Kidney epithelial cell (primary cell): ENCODE results near the gene CDH11. TPM values are rescaled to one million over a fixed set of nuclear protein-coding genes. Genes with fewer than 3 reads are reported as not detected.

ENCODE experiments used
- DNase-seq: peaks from one replicate; pipeline ENCODE4 v3.0.0-alpha.2; 2010; ENCODE audit warnings: low read depth
- H3K27me3 ChIP-seq: 2 replicates; pipeline ENCODE4 v1.6.0; 2011; ENCODE audit warnings: low read length; ENCODE audit not compliant: control insufficient read depth, insufficient read depth
- H3K36me3 ChIP-seq: 2 replicates; pipeline ENCODE4 v1.5.1; 2011; ENCODE audit warnings: low read length; ENCODE audit not compliant: control insufficient read depth, insufficient read depth
- H3K4me3 ChIP-seq: 2 replicates; pipeline ENCODE4 v1.5.1; 2011; ENCODE audit warnings: low read depth, mild to moderate bottlenecking, control low read depth, low read length
- CTCF ChIP-seq: IDR thresholded peaks from 2 replicates; pipeline ENCODE4 v1.5.1; 2011; ENCODE audit warnings: mild to moderate bottlenecking, moderate library complexity, low read length, control low read depth, inconsistent platforms; ENCODE audit not compliant: insufficient read depth, poor library complexity, severe bottlenecking
- total RNA-seq: library from RNA; depleted of rRNA; stranded (reverse); fragments of >200 nt; gene quantifications from 2 replicates; pipeline ENCODE4 v1.2.3, GENCODE V29; 2015

Gene CDH11
- total RNA-seq, 1 donor from 2014 or later: 135 TPM

GRCh38 chr16:65094009-65094408, 27.9 kb downstream of the CDH11 start:
- Histone ChIP-seq H3K4me3 (no peak overlapping the region), H3K27me3 (no peaks in the 10 kb centered on the region), H3K36me3 (no peaks in the 10 kb centered on the region)
- no peak for TF ChIP-seq CTCF
- no peak for DNase-seq

GRCh38 chr16:65083164-65083857, 38.6 kb downstream of the CDH11 start:
- Histone ChIP-seq H3K36me3 (no peaks in the 10 kb centered on the region), H3K27me3 (no peaks in the 10 kb centered on the region), H3K4me3 (no peak overlapping the region)
- TF ChIP-seq CTCF: no peak
- DNase-seq: no peak

GRCh38 chr16:65079549-65079948, 42.3 kb downstream of the CDH11 start:
- no peak overlapping the region for H3K4me3 ChIP-seq
- no peak for DNase-seq
- no peaks in the 10 kb centered on the region for H3K36me3 ChIP-seq
- TF ChIP-seq CTCF: no peak
- no peaks in the 10 kb centered on the region for H3K27me3 ChIP-seq

- no peaks in the 10 kb centered on the region for H3K27me3 ChIP-seq
- H3K4me3 ChIP-seq: no peak overlapping the region
- no peak for DNase-seq
- TF ChIP-seq CTCF: no peak
- H3K36me3 ChIP-seq: no peaks in the 10 kb centered on the region
These were observed 44.7 kb downstream of the CDH11 start for GRCh38 chr16:65077181-65077580.

- H3K4me3 ChIP-seq: no peak overlapping the region
- DNase-seq: no peak
- TF ChIP-seq CTCF: no peak
- H3K27me3 ChIP-seq: no peaks in the 10 kb centered on the region
- no peaks in the 10 kb centered on the region for H3K36me3 ChIP-seq
These were observed 46.0 kb downstream of the CDH11 start for GRCh38 chr16:65075877-65076276.
